ENCODE measurements around the gene R3HCC1L. TPM values are rescaled to one million over a fixed set of nuclear protein-coding genes. Genes with fewer than 3 reads are reported as not detected.
A peak's percentile ranks its signal among the peaks of the same experiment; 100 is the strongest.

The R3HCC1L gene
- total RNA-seq, 1 donor from 2014 or later: 18.0 TPM

- intact Hi-C loops (cut with DNase I): no loop called here
- DNase-seq (ENCODE audit: low spot score): no peak
- no peak for ATAC-seq
Measured at GRCh38 chr10:98267069-98267893, 132.8 kb downstream of the R3HCC1L start.

- ATAC-seq (peak; percentile 47), DNase-seq (ENCODE audit: low spot score) (peak; percentile 72)
- intact Hi-C loops (cut with DNase I): no loop called here
Measured at GRCh38 chr10:98267894-98268693, 133.6 kb downstream of the R3HCC1L start, which contains the start of gene LOXL4. Gene LOXL4 (minus strand): TSS chr10:98268194. CDS start chr10:98263019, 5,175 bp downstream.

- ATAC-seq (peak; percentile 5), DNase-seq (ENCODE audit: low spot score) (no peak)
- intact Hi-C loops (cut with DNase I): no loop called here
Measured at GRCh38 chr10:98268694-98269431, 134.4 kb downstream of the R3HCC1L start.

- ATAC-seq (peak; percentile 77), DNase-seq (ENCODE audit: low spot score) (peak; percentile 82)
- intact Hi-C loops (cut with DNase I): no loop called here
Measured at GRCh38 chr10:98269435-98269912, 135.0 kb downstream of the R3HCC1L start.

GRCh38 chr10:98270073-98270740 lies 135.8 kb downstream of the R3HCC1L start:
- DNase-seq (ENCODE audit: low spot score) (no peak), ATAC-seq (no peak)
- intact Hi-C loops (cut with DNase I): no loop called here

GRCh38 chr10:98270786-98271185 lies 136.3 kb downstream of the R3HCC1L start:
- ATAC-seq (no peak), DNase-seq (ENCODE audit: low spot score) (peak; percentile 31)
- intact Hi-C loops (cut with DNase I): no loop called here

- ATAC-seq (no peak), DNase-seq (ENCODE audit: low spot score) (peak; percentile 52)
- intact Hi-C loops (cut with DNase I): no loop called here
Measured at GRCh38 chr10:98272245-98272644, 137.8 kb downstream of the R3HCC1L start.

- ATAC-seq (no peak), DNase-seq (ENCODE audit: low spot score) (peak; percentile 39)
- intact Hi-C loops (cut with DNase I): no loop called here
Measured at GRCh38 chr10:98272656-98273055, 138.2 kb downstream of the R3HCC1L start.

- intact Hi-C loops (cut with DNase I): no loop called here
- DNase-seq (ENCODE audit: low spot score) (no peak), ATAC-seq (no peak)
Measured at GRCh38 chr10:98273057-98273850, 138.8 kb downstream of the R3HCC1L start.

- DNase-seq (ENCODE audit: low spot score): no peak
- ATAC-seq: no peak
- intact Hi-C loops (cut with DNase I): no loop called here
Measured at GRCh38 chr10:98274562-98274961, 140.1 kb downstream of the R3HCC1L start.

GRCh38 chr10:98276311-98276710 lies 141.9 kb downstream of the R3HCC1L start:
- intact Hi-C loops (cut with DNase I): no loop called here
- no peak for ATAC-seq

GRCh38 chr10:98285416-98285815 lies 151.0 kb downstream of the R3HCC1L start:
- DNase-seq (ENCODE audit: low spot score) (no peak), ATAC-seq (peak; percentile 95)
- intact Hi-C loops (cut with DNase I): no loop called here

More at GRCh38 chr10:98276311-98276710, 141.9 kb downstream of the R3HCC1L start:
- no peak for DNase-seq (ENCODE audit: low spot score)

- intact Hi-C loops (cut with DNase I): no loop called here
- ATAC-seq (no peak), DNase-seq (ENCODE audit: low spot score) (no peak)
Measured at GRCh38 chr10:98286419-98286818, 152.0 kb downstream of the R3HCC1L start.

GRCh38 chr10:98287321-98287720 lies 152.9 kb downstream of the R3HCC1L start:
- intact Hi-C loops (cut with DNase I): no loop called here
- ATAC-seq (no peak), DNase-seq (ENCODE audit: low spot score) (no peak)

- intact Hi-C loops (cut with DNase I): no loop called here
- DNase-seq (ENCODE audit: low spot score) (no peak), ATAC-seq (no peak)
Measured at GRCh38 chr10:98289802-98290209, 155.3 kb downstream of the R3HCC1L start.

- DNase-seq (ENCODE audit: low spot score): no peak
Measured at GRCh38 chr10:98292971-98293370, 158.5 kb downstream of the R3HCC1L start.

GRCh38 chr10:98293550-98294269 lies 159.3 kb downstream of the R3HCC1L start:
- ATAC-seq: peak; percentile 87
- intact Hi-C loops (cut with DNase I): no loop called here
- no peak for DNase-seq (ENCODE audit: low spot score)

More at GRCh38 chr10:98292971-98293370, 158.5 kb downstream of the R3HCC1L start:
- intact Hi-C loops (cut with DNase I): no loop called here
- no peak for ATAC-seq
